NOMO-1 (cell line): ENCODE results near the gene TREM2.
"Not testable (repeated sequence)": the region's sequence is repeated elsewhere in the genome, so short reads cannot be mapped to it uniquely, and the experiment has no call there.

Source experiments
- DNase-seq, 2 experiments: peaks; one replicate each; lab custom pipeline; 2025; ENCODE audit not compliant: unreplicated experiment in 2 of 2; lab: John Stamatoyannopoulos, UW

The TREM2 gene

GRCh38 chr6:41162687-41163418, at the start of gene TREM2:
TSS of gene TREM2 (minus strand) at chr6:41163116. CDS start at chr6:41163082, 34 bp downstream.
- no peak for DNase-seq

GRCh38 chr6:41209547-41210320, 46.8 kb upstream of the TREM2 start:
- DNase-seq = no peak

- no peak for DNase-seq
Measured at GRCh38 chr6:41208439-41209106, 45.7 kb upstream of the TREM2 start.

- DNase-seq = no peak
Measured at GRCh38 chr6:41204156-41204555, 41.2 kb upstream of the TREM2 start.

GRCh38 chr6:41201764-41202173, 38.9 kb upstream of the TREM2 start:
- no peak for DNase-seq

DNA sequence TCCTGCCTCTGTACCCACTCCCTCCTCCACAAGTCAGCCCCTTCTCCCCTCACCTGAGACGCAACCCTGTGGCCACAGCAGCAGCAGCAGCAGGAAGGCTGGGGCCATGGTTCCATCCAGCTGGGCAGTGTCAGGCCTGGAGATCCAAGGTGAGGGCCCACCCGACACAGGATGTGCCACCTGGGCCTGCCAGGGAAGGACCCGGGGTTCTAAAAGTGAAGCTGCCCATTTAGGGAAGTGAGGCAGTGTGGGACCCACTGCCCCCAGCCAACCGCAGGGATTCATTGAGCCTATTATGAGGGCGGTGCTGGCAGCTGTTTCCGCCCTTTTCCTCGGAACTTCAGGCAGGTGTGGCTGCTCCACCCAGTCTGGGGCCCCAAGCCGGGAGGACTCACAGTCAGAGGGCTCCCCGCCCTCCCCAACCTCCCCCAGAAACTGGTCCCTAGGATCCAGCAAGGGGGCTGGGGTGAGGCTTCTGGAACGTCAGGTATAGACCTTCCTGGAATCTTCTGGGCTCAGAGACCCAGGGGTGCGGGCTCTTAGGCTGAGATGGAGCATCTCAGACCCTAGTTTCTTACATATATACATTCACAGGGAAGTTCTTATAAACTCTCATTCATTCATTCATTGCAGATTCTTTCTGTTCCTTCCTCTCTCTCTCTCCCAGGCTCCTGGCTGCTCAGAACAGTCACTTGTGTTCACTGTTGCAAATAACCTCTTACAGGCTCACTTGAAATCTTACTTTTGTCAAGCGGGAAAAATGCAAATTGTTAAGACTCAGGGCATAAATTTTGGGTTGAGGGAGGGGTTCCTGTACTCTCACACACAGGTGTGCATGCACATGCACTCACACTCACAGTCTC, 38.2 kb upstream of the TREM2 start, which contains the start of gene TREML2:
TREML2 (minus strand) TSS at position 249 of the 863 bp plus-strand sequence; CDS start at position 108, 141 bp downstream.
- peak; percentile 63 to 76 for DNase-seq

GRCh38 chr6:41200296-41200900, 37.5 kb upstream of the TREM2 start:
- DNase-seq = peak; percentile 75 to 90

DNA sequence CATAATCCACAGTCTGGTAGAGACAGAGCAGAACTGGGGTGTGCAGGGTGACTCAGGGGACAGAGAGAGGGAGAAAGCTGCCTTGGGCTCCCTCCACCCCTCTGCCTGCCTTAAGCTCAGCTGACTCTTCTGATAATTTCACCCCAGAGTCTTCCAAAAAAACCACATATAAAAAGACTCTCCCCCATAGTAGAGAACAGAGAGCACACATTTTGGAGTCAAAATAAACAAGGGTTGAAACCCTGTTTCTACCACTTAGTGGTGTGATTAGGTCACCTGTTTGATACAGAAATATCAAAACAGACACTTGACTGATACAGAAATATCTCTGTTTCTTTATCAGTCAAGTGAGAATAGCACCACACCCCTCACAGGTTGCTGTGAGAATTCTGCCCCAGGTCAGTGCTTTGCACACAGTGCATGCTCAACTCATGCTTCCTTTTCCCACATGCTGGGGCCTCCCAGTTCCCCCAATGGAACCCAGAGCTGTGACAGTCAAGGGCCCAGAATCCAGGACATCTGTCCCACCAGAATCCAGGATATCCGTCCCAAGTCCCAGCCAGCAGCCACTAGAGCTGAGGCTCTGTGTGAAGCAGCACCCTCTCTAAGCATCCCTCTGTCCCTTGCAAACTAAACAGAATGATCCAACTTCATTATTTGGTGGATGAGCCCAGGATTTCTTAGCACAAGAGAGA, 36.8 kb upstream of the TREM2 start:
- no peak for DNase-seq

DNA sequence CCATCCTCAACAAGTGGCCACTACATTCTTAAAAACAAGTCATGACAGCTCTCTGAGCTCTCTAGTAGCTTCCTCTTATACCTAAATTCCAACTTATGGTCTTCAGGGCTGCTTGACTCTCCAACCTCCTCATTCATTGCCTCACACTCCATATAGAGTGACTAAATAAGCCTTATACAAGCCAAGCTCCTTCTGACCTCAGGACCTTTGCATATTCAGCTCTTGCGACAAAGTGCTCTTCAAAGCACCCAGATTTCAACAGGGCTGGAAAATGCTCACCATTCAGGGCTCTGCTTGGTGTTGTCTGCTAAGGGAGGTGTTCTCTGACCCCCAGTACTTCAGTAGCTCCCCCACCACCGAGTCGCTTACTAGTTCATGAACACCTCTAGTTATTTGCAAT, 34.3 kb upstream of the TREM2 start:
- DNase-seq = no peak

DNA sequence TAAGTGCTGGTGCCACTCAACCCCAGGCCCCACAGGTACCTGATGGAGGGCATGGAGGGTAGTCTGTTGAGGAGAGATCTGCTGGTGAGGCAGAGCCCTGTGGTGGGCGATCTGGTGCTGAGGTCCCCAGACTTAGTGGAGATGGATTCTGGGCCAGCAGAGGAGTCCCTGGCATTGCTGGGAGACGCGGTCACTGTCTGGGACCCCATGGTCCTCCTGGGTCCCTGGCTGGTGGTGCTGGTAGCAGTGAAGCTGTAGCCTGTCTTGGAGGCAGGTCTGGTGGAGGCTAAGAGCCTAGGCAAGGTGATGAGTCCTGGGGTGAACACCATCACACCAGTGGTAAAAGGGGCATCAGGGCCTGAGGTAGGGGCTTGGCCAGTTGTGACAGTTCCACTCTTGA, 31.5 kb upstream of the TREM2 start:
- no peak for DNase-seq

GRCh38 chr6:41193884-41194283, 31.0 kb upstream of the TREM2 start:
- no peak for DNase-seq

DNA sequence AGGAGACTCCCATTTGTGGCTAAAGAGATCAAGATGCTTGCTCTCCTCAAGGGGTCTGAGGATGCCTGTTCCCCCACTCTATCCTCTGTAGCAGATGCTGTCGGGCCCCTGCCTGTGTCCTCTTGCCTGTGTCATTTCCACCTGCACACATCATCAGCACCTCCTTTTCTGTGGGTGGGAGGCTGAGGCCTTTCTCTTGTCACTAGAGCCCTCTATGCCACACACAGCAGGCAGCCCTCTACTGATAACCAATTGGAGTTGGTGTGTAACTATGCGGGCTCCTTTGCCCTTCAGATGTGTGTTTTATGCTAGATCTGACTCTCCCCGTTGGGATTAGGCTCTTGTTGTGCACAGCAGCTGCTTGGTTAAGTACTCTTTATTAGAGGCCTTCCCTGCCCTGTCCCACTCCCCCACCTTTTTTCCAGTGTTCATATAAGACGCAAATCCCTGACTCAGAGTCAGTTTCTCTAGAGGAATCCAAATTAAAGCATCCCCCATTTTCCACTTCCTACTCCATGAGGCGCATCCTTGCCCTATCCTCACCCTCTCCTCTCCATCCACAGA, 30.3 kb upstream of the TREM2 start:
- DNase-seq = no peak

- DNase-seq = no peak
Measured at GRCh38 chr6:41191569-41191968, 28.7 kb upstream of the TREM2 start.

DNA sequence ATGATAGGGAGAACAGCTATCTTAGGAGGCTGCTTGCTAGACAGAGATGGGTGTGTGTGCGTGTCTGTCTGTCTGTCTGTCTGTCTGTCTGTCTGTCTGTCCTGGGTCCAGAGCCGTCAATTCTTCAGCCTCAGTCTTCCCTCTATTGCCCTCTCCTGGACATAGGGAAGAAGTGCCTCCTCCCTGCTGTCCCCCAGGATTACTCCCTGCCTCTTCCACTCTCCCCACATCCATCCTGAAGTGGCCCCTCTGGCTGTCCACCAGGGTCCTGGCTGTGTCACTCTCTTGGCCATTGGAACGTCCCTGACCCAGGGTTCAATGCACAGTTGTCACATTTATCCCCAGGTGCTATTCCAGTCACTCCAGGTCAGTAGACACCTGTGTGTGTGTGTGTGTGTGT, 27.9 kb upstream of the TREM2 start:
- DNase-seq = no peak

GRCh38 chr6:41189967-41190366, 27.1 kb upstream of the TREM2 start:
- no peak for DNase-seq

- not testable (repeated sequence) for DNase-seq
Measured at GRCh38 chr6:41189046-41189445, 26.1 kb upstream of the TREM2 start.

DNA sequence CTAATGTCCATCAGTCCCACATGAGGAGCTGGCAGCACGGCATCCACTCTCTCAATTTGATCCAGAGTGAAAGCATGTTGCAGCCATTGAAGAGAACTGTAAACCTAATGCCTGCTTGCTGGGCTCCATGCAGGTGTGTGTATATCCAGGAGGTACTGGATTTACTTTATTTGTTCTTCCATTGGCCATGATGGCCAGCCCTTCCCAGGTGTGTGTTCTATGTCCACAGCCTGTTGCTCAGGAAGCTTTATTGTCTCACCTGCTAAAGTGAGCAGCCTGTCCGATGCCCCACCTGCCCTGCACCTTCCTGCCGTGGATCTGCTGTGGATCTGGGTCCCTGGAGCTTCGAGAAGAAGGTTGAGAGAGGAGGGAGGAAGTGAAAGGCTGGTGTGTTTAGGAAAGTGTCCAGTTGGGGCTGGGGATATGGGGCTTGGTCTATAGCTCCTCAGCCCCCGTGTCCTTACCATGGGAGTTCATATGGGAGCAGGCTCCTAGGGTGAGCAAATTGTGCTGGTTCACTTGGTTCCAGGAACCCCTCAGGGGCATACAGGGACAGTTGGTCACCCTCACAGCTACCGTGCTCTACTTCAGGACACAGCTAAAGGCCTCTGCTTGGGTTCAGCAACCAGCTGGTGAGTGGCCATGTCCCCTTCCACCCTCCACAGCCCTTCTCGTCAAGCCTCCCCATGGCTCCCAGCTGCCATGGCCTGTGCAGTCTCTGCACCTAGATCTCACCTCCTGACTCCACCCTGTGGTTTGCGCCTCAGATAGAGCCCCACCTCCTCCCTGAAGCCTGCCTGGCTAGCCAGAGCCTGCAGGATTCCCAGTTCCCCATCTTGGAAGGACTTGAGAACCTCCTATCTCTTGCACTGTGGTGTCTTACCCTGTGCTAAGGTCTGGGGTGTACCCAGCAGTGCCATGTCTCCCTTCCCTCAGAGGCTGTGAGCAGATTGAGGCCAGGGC, 25.3 kb upstream of the TREM2 start:
- no peak for DNase-seq

DNA sequence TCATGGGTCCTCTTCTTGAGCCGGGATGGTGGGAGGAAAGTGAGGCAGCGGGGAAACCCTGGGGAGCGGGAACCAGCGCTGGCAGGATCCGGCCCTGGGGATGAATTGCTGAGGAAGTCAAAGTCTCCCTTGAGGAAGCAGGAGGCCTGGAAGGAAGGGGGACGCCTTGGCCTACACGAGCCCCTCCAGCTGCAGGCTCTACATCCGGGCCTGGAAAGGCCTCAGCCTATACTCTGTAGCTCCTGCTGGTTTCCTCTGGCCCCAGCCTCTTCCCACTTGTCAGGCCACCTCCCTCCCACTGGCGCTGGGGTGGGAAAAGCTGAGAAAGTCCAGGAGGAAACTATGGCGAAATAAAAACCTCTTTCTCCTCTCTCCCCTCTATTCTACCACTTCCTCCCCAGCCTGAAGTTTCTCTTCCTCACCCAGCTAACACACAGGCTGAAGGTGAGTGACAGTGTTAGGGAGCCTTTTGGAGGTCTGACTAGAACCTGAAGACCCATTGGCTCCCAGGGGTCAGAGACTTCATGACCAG, 23.2 kb upstream of the TREM2 start:
- DNase-seq = peak; percentile 34 to 45
